Sciatic nerve (tissue), 2 donors: ENCODE data around the gene GABBR2. TPM values are rescaled to one million over a fixed set of nuclear protein-coding genes. Genes with fewer than 3 reads are reported as not detected.
"Not testable (repeated sequence)": the region's sequence is repeated elsewhere in the genome, so short reads cannot be mapped to it uniquely, and the experiment has no call there.

Experiments
- ATAC-seq: fragments of 200-7000 bp; cut with Tn5 transposase; one replicate; pipeline ENCODE4 v1.9.1; 2020; ENCODE audit warnings: mild to moderate bottlenecking, moderate library complexity
- DNase-seq: peaks from one replicate; pipeline ENCODE4 v3.0.0-alpha.2; 2020; ENCODE audit warnings: low spot score
- intact Hi-C: fragments of 100-400 bp; cut with DNase I; formaldehyde crosslinking; loops from one replicate; pipeline ENCODE4 v1.14.2; 2022
- total RNA-seq: library from RNA; stranded (reverse); fragmentation: NEBNext Ultra II Directional; extraction: Animal tissue kit (Norgen Biotek cat#: 25700); gene quantifications from one replicate; pipeline ENCODE4 v1.2.1, GENCODE V29; 2021
- donor health status: DM: no; HTN: no; CAD: no.
- donor health status: DM: no; HTN: no; CAD: no.

Gene GABBR2
- total RNA-seq, 1 donor from 2014 or later: 0.49 TPM

- ATAC-seq (no peak), DNase-seq (no peak)
- intact Hi-C loops: no loop called here
Observed at GRCh38 chr9:98690686-98691085, 18.0 kb downstream of the GABBR2 start.

GRCh38 chr9:98688710-98689495, 19.8 kb downstream of the GABBR2 start:
- no peak for ATAC-seq

GRCh38 chr9:98687911-98688310, 20.8 kb downstream of the GABBR2 start:
- ATAC-seq (no peak), DNase-seq (no peak)
- intact Hi-C loops: no loop called here

More at GRCh38 chr9:98688710-98689495, 19.8 kb downstream of the GABBR2 start:
- DNase-seq: no peak
- intact Hi-C loops: no loop called here

GRCh38 chr9:98686961-98687855, 21.5 kb downstream of the GABBR2 start:
- intact Hi-C loops: no loop called here
- ATAC-seq (no peak), DNase-seq (no peak)

GRCh38 chr9:98684816-98685215, 23.9 kb downstream of the GABBR2 start:
- DNase-seq, ATAC-seq, intact Hi-C loops: not testable (repeated sequence)

- DNase-seq (no peak), ATAC-seq (no peak)
- intact Hi-C loops: no loop called here
Observed at GRCh38 chr9:98678244-98678842, 30.4 kb downstream of the GABBR2 start.

DNA sequence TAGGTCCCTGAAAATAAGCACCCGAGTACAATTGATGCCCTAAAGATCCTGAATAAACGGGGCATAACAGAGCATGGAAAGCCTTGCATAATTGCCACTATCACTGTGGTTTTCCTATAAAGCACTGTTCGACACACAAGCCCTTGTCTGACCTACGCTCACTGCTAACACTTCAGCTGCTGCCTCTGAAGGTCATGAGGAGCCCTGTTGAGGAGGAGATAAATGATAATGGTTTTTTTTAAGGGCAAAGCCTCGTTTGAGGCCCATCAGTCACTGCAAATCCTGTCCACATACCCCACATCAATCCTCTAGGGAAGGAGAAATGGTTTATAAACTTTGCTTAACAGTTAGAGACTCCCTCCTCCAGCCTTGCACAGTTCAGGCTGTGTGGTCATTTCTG, 35.1 kb downstream of the GABBR2 start:
- intact Hi-C loops: no loop called here
- ATAC-seq: no peak
- DNase-seq: no peak

DNA sequence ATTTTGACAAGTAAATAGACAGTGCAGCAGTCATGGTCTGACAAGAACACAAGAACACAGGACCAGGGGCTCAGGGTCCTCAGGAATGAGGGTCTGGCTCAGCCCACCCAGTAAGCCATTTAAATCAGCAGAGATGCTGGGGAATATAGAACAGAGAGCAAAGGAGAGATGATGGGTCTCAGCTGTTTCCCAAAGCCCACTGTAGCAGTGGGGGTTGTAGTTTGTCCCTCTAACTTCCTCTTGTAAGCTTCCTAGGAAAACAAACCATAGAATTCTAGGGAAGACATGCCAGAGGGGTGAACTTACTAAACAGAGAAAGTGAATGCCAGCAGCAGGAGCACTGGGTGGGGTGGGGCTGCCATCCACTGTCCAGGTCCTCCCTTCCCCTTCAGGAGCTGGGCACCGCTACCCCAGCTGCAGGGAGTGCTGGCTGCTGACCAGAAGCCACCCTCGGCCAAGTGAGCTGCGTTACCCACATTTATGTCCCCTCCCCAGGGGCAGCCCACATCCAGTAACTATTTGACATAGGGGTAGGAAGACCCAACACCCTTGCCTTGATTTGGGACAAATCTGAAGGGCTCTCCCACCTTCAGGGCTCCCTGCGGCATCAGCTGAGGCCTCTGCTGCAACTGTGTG, 41.6 kb downstream of the GABBR2 start:
- intact Hi-C loops: no loop called here
- ATAC-seq: no peak
- DNase-seq: no peak

DNA sequence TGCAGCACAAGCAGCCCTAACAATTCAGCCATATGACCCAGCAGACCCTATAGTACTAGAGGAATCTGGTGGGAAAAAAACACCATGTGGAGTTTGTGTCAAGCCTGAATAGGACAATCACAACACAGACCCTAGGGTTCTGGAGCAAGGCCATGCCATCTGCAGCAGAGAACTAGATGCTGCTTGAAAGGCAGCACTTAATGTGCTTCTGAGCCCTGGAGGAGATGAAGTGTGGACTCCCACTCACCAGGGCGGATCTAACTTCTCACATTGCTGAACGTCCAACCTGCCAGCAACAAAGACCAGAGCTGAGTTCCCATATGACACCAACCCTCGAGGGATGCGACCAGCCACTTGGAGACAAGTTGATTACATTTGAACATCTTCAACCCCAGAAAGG, 43.2 kb downstream of the GABBR2 start:
- DNase-seq (no peak), ATAC-seq (no peak)
- intact Hi-C loops: no loop called here

- DNase-seq (no peak), ATAC-seq (no peak)
- intact Hi-C loops: no loop called here
Observed at GRCh38 chr9:98660541-98660940, 48.2 kb downstream of the GABBR2 start.

DNA sequence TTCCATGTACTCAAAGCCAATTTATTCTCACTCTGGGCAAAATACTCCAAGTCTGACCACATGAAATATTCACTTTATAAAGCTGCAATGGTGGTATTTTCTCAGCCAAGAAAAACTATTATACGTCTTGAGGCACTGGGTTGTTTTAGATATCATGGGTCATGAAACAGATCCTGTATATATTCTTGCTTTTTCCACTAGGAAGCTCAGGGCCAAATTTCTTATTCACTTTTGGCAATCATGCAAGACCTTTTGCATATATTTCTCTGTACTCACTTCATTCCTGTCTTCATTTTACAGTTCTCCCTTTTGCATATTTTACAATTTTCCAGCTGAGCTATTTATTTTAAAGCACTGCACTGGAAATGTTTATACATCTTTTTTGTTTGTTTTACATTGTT, 49.8 kb downstream of the GABBR2 start:
- ATAC-seq (no peak), DNase-seq (no peak)
- intact Hi-C loops: no loop called here

DNA sequence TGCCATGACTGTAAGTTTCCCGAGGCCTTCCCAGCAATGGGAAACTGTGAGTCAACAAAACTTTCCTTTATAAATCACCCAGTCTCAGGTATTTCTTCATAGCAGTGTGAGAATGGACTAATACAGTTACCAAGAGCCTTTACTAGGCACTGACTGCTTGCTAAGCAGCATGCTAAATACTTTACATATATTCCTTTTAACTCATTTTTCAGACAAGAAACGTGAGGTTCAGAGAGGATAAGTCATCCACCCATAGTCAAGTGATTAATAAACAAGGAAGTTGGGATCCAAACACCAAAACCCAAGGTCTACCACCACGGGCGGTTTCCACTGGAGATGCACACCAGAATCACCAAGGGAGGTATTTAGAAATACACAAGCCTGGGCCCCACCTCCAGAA, 50.8 kb downstream of the GABBR2 start:
- DNase-seq (no peak), ATAC-seq (no peak)
- intact Hi-C loops: no loop called here

GRCh38 chr9:98656511-98656910, 52.2 kb downstream of the GABBR2 start:
- intact Hi-C loops: no loop called here
- ATAC-seq: no peak
- DNase-seq: no peak

GRCh38 chr9:98655428-98655827, 53.3 kb downstream of the GABBR2 start:
- ATAC-seq, DNase-seq, intact Hi-C loops: not testable (repeated sequence)

DNA sequence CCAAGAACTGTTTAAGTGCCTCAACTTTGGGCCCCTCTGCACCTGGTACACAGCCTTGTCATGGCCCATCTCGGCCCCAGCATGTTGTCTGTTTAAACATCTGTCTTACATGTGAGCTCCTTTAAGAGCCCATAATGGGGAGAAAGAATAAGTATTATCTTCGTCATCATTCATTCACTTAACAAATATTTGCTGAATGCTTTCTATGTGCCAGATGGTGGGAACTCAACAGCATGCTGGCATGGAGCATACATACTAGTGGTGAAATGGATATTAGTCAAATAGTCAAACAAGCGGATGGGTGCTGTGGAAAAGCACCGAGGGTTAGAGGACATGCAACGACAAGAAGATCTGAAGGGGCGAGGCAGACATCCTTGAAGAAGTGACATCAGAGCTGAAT, 54.5 kb downstream of the GABBR2 start:
- ATAC-seq (no peak), DNase-seq (no peak)
- intact Hi-C loops: no loop called here

GRCh38 chr9:98652741-98653140, 56.0 kb downstream of the GABBR2 start:
- intact Hi-C loops: no loop called here
- ATAC-seq (no peak), DNase-seq (no peak)

- intact Hi-C loops: no loop called here
- ATAC-seq (no peak), DNase-seq (no peak)
Observed at GRCh38 chr9:98652302-98652701, 56.4 kb downstream of the GABBR2 start.

GRCh38 chr9:98647236-98647635, 61.5 kb downstream of the GABBR2 start:
- ATAC-seq (no peak), DNase-seq (no peak)
- intact Hi-C loops: no loop called here

DNA sequence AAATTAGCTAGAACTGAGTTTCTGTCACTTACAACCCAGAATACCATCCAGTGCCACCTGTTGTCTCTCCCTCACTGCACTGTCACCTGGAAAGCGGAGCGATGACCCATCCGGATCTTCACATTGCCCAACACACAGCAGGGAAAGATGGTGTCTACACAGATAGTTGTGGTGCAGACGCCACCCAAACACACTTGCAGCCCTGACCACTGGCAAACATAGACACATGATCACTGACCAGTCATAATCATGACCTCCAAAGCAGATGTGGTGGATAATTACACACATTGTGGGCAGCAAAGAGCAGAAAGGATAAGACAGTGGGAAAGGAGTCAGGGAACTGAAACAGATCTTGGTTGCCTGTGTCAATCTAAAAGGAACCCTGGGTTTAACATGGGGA, 64.7 kb downstream of the GABBR2 start:
- DNase-seq (no peak), ATAC-seq (no peak)
- intact Hi-C loops: no loop called here
